Activated CD4-positive, alpha-beta T cell treated with anti-CD3 and anti-CD28 coated beads, Interleukin-10, Interleukin-2, amounts not matched to agents 100 ng/mL and 50 ng/mL, durations not matched to agents 16 hours and 8 hours (primary cell): ENCODE data around the gene NLRP6.
A peak's percentile ranks its signal among the peaks of the same experiment; 100 is the strongest.

ENCODE experiments used
- DNase-seq: peaks from one replicate; pipeline ENCODE4 v3.0.0-alpha.2; 2020

The NLRP6 gene

GRCh38 chr11:294780-295179 lies 16.6 kb downstream of the NLRP6 start:
- no peak for DNase-seq

GRCh38 chr11:295351-296170 lies 17.4 kb downstream of the NLRP6 start:
- no peak for DNase-seq

- no peak for DNase-seq
Measured at GRCh38 chr11:296171-297050, 18.2 kb downstream of the NLRP6 start.

GRCh38 chr11:297051-297585 lies 18.9 kb downstream of the NLRP6 start:
- DNase-seq = no peak

GRCh38 chr11:297586-298405 lies 19.6 kb downstream of the NLRP6 start:
- DNase-seq = no peak

GRCh38 chr11:298406-299065 lies 20.3 kb downstream of the NLRP6 start:
- no peak for DNase-seq

- DNase-seq = no peak
Measured at GRCh38 chr11:299081-299891, 21.1 kb downstream of the NLRP6 start, which contains the start of gene IFITM5. Gene IFITM5, minus strand, starts transcription at chr11:299526. Its CDS starts 36 bp downstream, at chr11:299490.

GRCh38 chr11:299951-300735 lies 21.9 kb downstream of the NLRP6 start:
- no peak for DNase-seq

- no peak for DNase-seq
Measured at GRCh38 chr11:303363-303762, 25.2 kb downstream of the NLRP6 start.

GRCh38 chr11:304061-304506 lies 25.9 kb downstream of the NLRP6 start:
- DNase-seq = no peak

- peak; percentile 67 for DNase-seq
Measured at GRCh38 chr11:304915-305843, 27.0 kb downstream of the NLRP6 start.

- DNase-seq = no peak
Measured at GRCh38 chr11:305844-306211, 27.6 kb downstream of the NLRP6 start.

GRCh38 chr11:306645-307371 lies 28.6 kb downstream of the NLRP6 start:
- DNase-seq = no peak

- DNase-seq = peak; percentile 63
Measured at GRCh38 chr11:307766-308708, 29.8 kb downstream of the NLRP6 start, which contains the start of gene IFITM2. Gene IFITM2, plus strand, starts transcription at chr11:307816. Its CDS starts 377 bp downstream, at chr11:308193.

GRCh38 chr11:308740-309665 lies 30.8 kb downstream of the NLRP6 start:
- DNase-seq = peak; percentile 57
